Ascending aorta (tissue), 2 donors: ENCODE measurements around the gene ZNF232. TPM values are rescaled to one million over a fixed set of nuclear protein-coding genes. Genes with fewer than 3 reads are reported as not detected.
"Not testable (repeated sequence)": the region's sequence is repeated elsewhere in the genome, so short reads cannot be mapped to it uniquely, and the experiment has no call there.

ENCODE experiments used
- DNase-seq, 2 donors: peaks; one replicate each; pipeline ENCODE4 v3.0.0-alpha.2; 2019; ENCODE audit warnings: low spot score in 2 of 2
- H3K27ac ChIP-seq, 2 donors: fragments of 200-600 bp; sonication (generic); one replicate each; pipeline ENCODE4 v1.5.1; 2016 to 2017; ENCODE audit warnings: mild to moderate bottlenecking in 1 of 2
- H3K27me3 ChIP-seq: fragments of 200-600 bp; sonication (generic); one replicate; pipeline ENCODE4 v1.5.1; 2017
- H3K36me3 ChIP-seq, 2 donors: fragments of 200-600 bp; sonication (generic); one replicate each; pipeline ENCODE4 v1.5.1; 2016
- H3K4me1 ChIP-seq, 2 donors: fragments of 200-600 bp; sonication (generic); one replicate each; pipeline ENCODE4 v1.5.1; 2016 to 2017; ENCODE audit warnings: mild to moderate bottlenecking in 1 of 2
- H3K4me3 ChIP-seq, 2 donors: fragments of 200-600 bp; sonication (generic); one replicate each; pipeline ENCODE4 v1.5.1; 2016 to 2017; ENCODE audit warnings: mild to moderate bottlenecking in 1 of 2
- H3K9me3 ChIP-seq, 2 donors: fragments of 200-600 bp; sonication (generic); one replicate each; pipeline ENCODE4 v1.5.1; 2016
- CTCF ChIP-seq, 3 experiments: fragments of 200-600 bp in 2 of 3; fragments of 450-650 bp in 1 of 3; sonication (generic) in 2 of 3; IDR thresholded peaks; one replicate each; pipeline ENCODE4 v1.5.1; 2016 to 2019; ENCODE audit warnings: antibody characterized with exemption in 3 of 3, mild to moderate bottlenecking in 1 of 3, moderate library complexity in 1 of 3
- intact Hi-C: fragments of 100-400 bp; cut with DNase I; formaldehyde crosslinking; loops from one replicate; pipeline ENCODE4 v1.15.1; 2023
- total RNA-seq: library from RNA; depleted of rRNA; stranded (reverse); fragments of >200 nt; gene quantifications from one replicate; pipeline ENCODE4 v1.1.0, GENCODE V29; 2016

The ZNF232 gene
- total RNA-seq: 2.3 TPM

- intact Hi-C loops: loop anchor here (2.0 to 5.0 kb wide), 2 partner anchors 33 to 81 kb away; partner anchors contain the start of genes ZFP3 and ZNF594
- Histone ChIP-seq H3K4me3 (peak within 1 kb of the TSS; percentile 60 to 97), H3K27ac (peak within 1 kb of the TSS; percentile 53 to 55), H3K36me3 (peaks cover 3 to 31% of the 10 kb centered on the region in 2 donors), H3K27me3 (peaks cover 4% of the 10 kb centered on the region), H3K4me1 (peaks cover 0 to 15% of the 10 kb centered on the region in 2 donors), H3K9me3 (no peaks in the 10 kb centered on the region)
- no peak for TF ChIP-seq CTCF (IDR thresholded peaks at IDR 0.05)
- peak; percentile 63 to 95 for DNase-seq
These were observed at the start of gene ZNF232 for GRCh38 chr17:5111402-5112204. ZNF232 (minus strand) TSS chr17:5111878; CDS start chr17:5111822, 56 bp downstream.

- H3K27me3 ChIP-seq, H3K4me1 ChIP-seq, DNase-seq, H3K27ac ChIP-seq, H3K9me3 ChIP-seq, H3K4me3 ChIP-seq, H3K36me3 ChIP-seq, intact Hi-C loops: not testable (repeated sequence)
These were observed 49.0 kb upstream of the ZNF232 start for GRCh38 chr17:5160702-5161101.

GRCh38 chr17:5146122-5146521, 34.4 kb upstream of the ZNF232 start:
- intact Hi-C loops, H3K27ac ChIP-seq, H3K27me3 ChIP-seq, DNase-seq, H3K36me3 ChIP-seq, H3K4me1 ChIP-seq, H3K9me3 ChIP-seq, H3K4me3 ChIP-seq: not testable (repeated sequence)

- H3K4me3 ChIP-seq, DNase-seq, H3K27me3 ChIP-seq, H3K9me3 ChIP-seq, intact Hi-C loops, H3K36me3 ChIP-seq, H3K27ac ChIP-seq, H3K4me1 ChIP-seq: not testable (repeated sequence)
These were observed 31.2 kb upstream of the ZNF232 start for GRCh38 chr17:5142877-5143276.

- DNase-seq: no peak
- no peak overlapping the region for H3K4me3 ChIP-seq
- TF ChIP-seq CTCF (IDR thresholded peaks at IDR 0.05): no peak
- no peaks in the 10 kb centered on the region for H3K27me3 ChIP-seq
- H3K27ac ChIP-seq: no peak overlapping the region
- no peaks in the 10 kb centered on the region for H3K36me3 ChIP-seq
- H3K4me1 ChIP-seq: no peaks in the 10 kb centered on the region
- intact Hi-C loops: no loop called here
- H3K9me3 ChIP-seq: no peaks in the 10 kb centered on the region
These were observed 27.7 kb upstream of the ZNF232 start for GRCh38 chr17:5139458-5139732.

- no peak overlapping the region for H3K4me3 ChIP-seq
- no peaks in the 10 kb centered on the region for H3K27me3 ChIP-seq
- DNase-seq: no peak
- H3K27ac ChIP-seq: no peak overlapping the region
- no peak for TF ChIP-seq CTCF (IDR thresholded peaks at IDR 0.05)
- intact Hi-C loops: no loop called here
- no peaks in the 10 kb centered on the region for H3K9me3 ChIP-seq
- H3K4me1 ChIP-seq: no peaks in the 10 kb centered on the region
- H3K36me3 ChIP-seq: no peaks in the 10 kb centered on the region
These were observed 27.2 kb upstream of the ZNF232 start for GRCh38 chr17:5138616-5139457.

GRCh38 chr17:5138198-5138544, 26.5 kb upstream of the ZNF232 start:
- H3K27me3 ChIP-seq, H3K36me3 ChIP-seq, H3K4me1 ChIP-seq, intact Hi-C loops, DNase-seq, H3K27ac ChIP-seq, H3K4me3 ChIP-seq, H3K9me3 ChIP-seq: not testable (repeated sequence)

- H3K4me3 ChIP-seq, DNase-seq, H3K36me3 ChIP-seq, H3K27me3 ChIP-seq, H3K27ac ChIP-seq, intact Hi-C loops, H3K9me3 ChIP-seq, H3K4me1 ChIP-seq: not testable (repeated sequence)
These were observed 26.0 kb upstream of the ZNF232 start for GRCh38 chr17:5137511-5138197.

GRCh38 chr17:5136580-5137412, 25.1 kb upstream of the ZNF232 start:
- H3K27ac ChIP-seq, H3K36me3 ChIP-seq, intact Hi-C loops, H3K4me1 ChIP-seq, H3K9me3 ChIP-seq, H3K27me3 ChIP-seq, H3K4me3 ChIP-seq, DNase-seq: not testable (repeated sequence)
